ENCODE data around the gene SNAP23.

Gene SNAP23

GRCh38 chr15:42495361-42496212 lies at the start of gene SNAP23:
TSS of gene SNAP23 (plus strand) at chr15:42495634. CDS start at chr15:42511847, 16,213 bp downstream.
- DNase-seq, result peak; percentile 97

GRCh38 chr15:42447599-42447998 lies 47.8 kb upstream of the SNAP23 start:
- no peak for DNase-seq

- no peak for DNase-seq
Observed at GRCh38 chr15:42448281-42448680, 47.2 kb upstream of the SNAP23 start.

- DNase-seq, result no peak
Observed at GRCh38 chr15:42449770-42450424, 45.5 kb upstream of the SNAP23 start.

GRCh38 chr15:42450425-42450790 lies 45.0 kb upstream of the SNAP23 start:
- no peak for DNase-seq

GRCh38 chr15:42453826-42454225 lies 41.6 kb upstream of the SNAP23 start:
- no peak for DNase-seq

GRCh38 chr15:42456531-42456930 lies 38.9 kb upstream of the SNAP23 start:
- no peak for DNase-seq

GRCh38 chr15:42456971-42457370 lies 38.5 kb upstream of the SNAP23 start:
- DNase-seq, result no peak

- peak; percentile 95 for DNase-seq
Observed at GRCh38 chr15:42457445-42458442, 37.7 kb upstream of the SNAP23 start.

- DNase-seq, result no peak
Observed at GRCh38 chr15:42461261-42461660, 34.2 kb upstream of the SNAP23 start.

- DNase-seq, result no peak
Observed at GRCh38 chr15:42465520-42466259, 29.7 kb upstream of the SNAP23 start.

- DNase-seq, result no peak
Observed at GRCh38 chr15:42471002-42471401, 24.4 kb upstream of the SNAP23 start.

- DNase-seq, result no peak
Observed at GRCh38 chr15:42474827-42475226, 20.6 kb upstream of the SNAP23 start.

GRCh38 chr15:42482701-42483100 lies 12.7 kb upstream of the SNAP23 start:
- DNase-seq, result no peak

GRCh38 chr15:42483677-42484076 lies 11.8 kb upstream of the SNAP23 start:
- no peak for DNase-seq

GRCh38 chr15:42490291-42490670 lies 5.2 kb upstream of the SNAP23 start:
- DNase-seq, result no peak

- DNase-seq, result peak; percentile 96
Observed at GRCh38 chr15:42490671-42491538, 4.5 kb upstream of the SNAP23 start, which contains the start of gene ZNF106. TSS of gene ZNF106 (minus strand) at chr15:42491141. CDS start at chr15:42472289, 18,852 bp downstream.

- no peak for DNase-seq
Observed at GRCh38 chr15:42491539-42492225, 3.8 kb upstream of the SNAP23 start.

- no peak for DNase-seq
Observed at GRCh38 chr15:42493679-42494078, 1.8 kb upstream of the SNAP23 start.

- peak; percentile 58 for DNase-seq
Observed at GRCh38 chr15:42494998-42495360, 455 bp upstream of the SNAP23 start.

All from femur (tissue), 1 donor.